GM10266 (cell line): ENCODE measurements around the gene EPHB1.
"Not testable (repeated sequence)": the region's sequence is repeated elsewhere in the genome, so short reads cannot be mapped to it uniquely, and the experiment has no call there.

Experiments
- DNase-seq: peaks from one replicate; pipeline ENCODE4 v3.0.0; 2012; ENCODE audit errors: extremely low spot score
- CTCF ChIP-seq: IDR thresholded peaks from 2 replicates; pipeline ENCODE4 v1.5.1; 2012; ENCODE audit warnings: mild to moderate bottlenecking, low read depth; ENCODE audit not compliant: control insufficient read depth, insufficient read depth; ENCODE audit errors: missing control alignments

EPHB1 gene

DNA sequence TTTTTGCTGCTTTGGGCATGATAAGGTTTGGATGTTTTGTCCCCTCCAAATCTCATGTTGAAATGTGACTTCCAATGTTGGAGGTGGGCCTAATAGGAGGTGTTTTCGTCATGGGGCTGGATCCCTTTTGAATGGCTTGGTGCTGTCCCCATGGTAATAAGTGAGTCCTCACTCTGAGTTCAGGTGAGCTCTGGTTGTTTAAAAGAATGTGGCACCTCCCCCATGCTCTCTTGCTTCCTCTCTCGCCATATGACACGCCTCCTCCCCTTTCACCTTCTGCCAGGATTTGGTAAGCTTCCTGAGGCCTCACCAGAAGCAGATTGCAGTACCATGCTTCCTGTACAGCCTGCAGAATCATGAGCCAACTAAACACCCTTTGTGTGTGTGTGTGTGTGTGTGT, 255.5 kb downstream of the EPHB1 start:
- no peak for TF ChIP-seq CTCF
- no peak for DNase-seq

DNA sequence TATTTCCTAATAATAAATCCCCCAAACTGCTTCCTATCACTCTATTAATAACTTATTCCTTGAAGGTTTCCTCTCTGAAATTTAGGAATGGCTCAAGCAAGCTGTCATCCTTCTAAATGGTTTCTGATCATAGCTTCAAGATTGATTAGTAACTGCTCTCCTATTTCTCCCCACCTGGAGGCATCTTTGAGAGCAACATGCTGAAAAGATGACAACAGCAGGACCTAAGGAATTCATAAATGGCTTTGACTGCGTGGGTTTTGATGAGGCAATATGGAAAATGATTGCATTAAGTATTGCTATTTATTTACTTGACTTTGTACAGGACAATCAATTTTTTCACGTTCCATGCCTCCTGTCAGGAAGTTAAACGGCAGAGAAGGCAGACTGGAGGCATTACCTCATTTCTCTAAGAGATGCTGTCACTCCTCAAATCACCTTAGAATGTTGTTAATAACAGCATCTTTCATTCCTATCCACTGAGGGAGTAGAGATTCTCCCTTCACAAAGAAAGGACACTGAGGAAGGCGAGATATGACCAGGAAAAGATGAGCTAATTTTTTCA, 256.4 kb downstream of the EPHB1 start:
- TF ChIP-seq CTCF: no peak
- DNase-seq: no peak

DNA sequence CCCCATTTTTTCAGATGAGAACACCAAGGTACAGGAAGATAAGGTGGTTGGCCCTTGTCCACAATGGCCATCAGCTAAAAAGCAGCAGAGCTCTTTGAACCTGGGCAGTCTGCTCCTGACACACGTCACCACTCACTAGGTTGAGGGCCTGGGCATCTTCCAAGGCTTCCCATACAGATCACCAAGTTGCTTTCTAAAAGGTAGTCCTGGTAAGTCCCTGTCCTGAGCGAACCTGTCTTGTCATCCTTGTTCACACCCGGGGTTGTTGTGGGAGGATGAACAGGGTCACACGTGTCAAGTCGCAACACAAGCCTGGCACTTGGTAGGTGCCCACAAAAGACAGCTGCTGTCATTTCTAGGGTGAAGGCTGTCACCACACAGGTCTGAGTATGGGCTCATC, 260.4 kb downstream of the EPHB1 start:
- TF ChIP-seq CTCF: no peak

GRCh38 chr3:135056084-135056730, 261.1 kb downstream of the EPHB1 start:
- no peak for DNase-seq
- TF ChIP-seq CTCF: no peak

More for the DNA sequence above, 260.4 kb downstream of the EPHB1 start:
- no peak for DNase-seq

- TF ChIP-seq CTCF: no peak
- no peak for DNase-seq
Observed at GRCh38 chr3:135056733-135057310, 261.8 kb downstream of the EPHB1 start.

GRCh38 chr3:135057996-135058395, 262.9 kb downstream of the EPHB1 start:
- no peak for DNase-seq
- no peak for TF ChIP-seq CTCF

- no peak for DNase-seq
Observed at GRCh38 chr3:135059580-135059979, 264.5 kb downstream of the EPHB1 start.

GRCh38 chr3:135066844-135067727, 272.0 kb downstream of the EPHB1 start:
- DNase-seq: not testable (repeated sequence)

More at GRCh38 chr3:135059580-135059979, 264.5 kb downstream of the EPHB1 start:
- no peak for TF ChIP-seq CTCF
